ENCODE measurements around the gene SFT2D1. TPM values are rescaled to one million over a fixed set of nuclear protein-coding genes. Genes with fewer than 3 reads are reported as not detected.
A peak's percentile ranks its signal among the peaks of the same experiment; 100 is the strongest.
"Not testable (repeated sequence)": the region's sequence is repeated elsewhere in the genome, so short reads cannot be mapped to it uniquely, and the experiment has no call there.

The SFT2D1 gene
- total and polyA plus RNA-seq, 9 of the 15 experiments (the other 6 are each of a cell fraction or from before 2014, with no cell fraction given), result 54.4 to 140 (median 74.6) TPM

DNA sequence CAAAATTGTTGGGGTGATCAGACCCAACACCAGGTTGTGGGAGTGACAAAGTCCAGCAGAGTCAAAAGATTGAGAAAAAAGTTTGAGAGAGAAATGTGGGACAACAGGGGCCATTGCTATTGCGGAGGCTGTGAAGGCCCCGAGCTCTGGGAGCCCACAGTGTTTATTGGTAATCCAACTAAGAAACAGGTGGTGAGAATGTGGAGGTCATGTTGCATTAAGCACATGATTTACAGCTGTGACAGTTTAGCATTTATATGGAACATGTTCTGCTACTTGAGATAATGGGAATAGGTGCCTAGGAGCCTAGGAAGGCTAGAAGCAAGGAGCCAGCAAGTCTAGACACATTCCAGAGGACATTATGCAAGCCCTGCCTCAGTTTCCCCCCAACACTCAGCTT is 2.6 kb upstream of the SFT2D1 start:
- DNase-seq (ENCODE audit: extremely low read depth in 1 of 4, low spot score in 3 of 4); POLR2A ChIA-PET; ATAC-seq; H3K9me3 ChIP-seq (replicated peaks; ENCODE audit: control insufficient read depth, insufficient read depth, low read depth, low read length); BruUV-seq (replicated peaks); H3K4me2 ChIP-seq (ENCODE audit: insufficient read depth, low read length); CTCF ChIA-PET (ENCODE audit: low intra/inter-chr PET ratio); intact Hi-C loops (cut with micrococcal nuclease); H3K4me3 ChIP-seq; in situ Hi-C loops (cut with MboI); H3K9me1 ChIP-seq (ENCODE audit: control insufficient read depth, insufficient read depth, low read length); H4K20me1 ChIP-seq (replicated peaks; ENCODE audit: control insufficient read depth, insufficient read depth, low read length); H3K27ac ChIP-seq (ENCODE audit: extremely low read depth, low read depth, low read length); H3K9ac ChIP-seq (ENCODE audit: insufficient read depth in 1 of 2, low read depth in 2 of 2, low read length in 2 of 2); H3K36me3 ChIP-seq (ENCODE audit: control insufficient read depth, insufficient read depth, low read length); H2AFZ ChIP-seq (ENCODE audit: low read depth, low read length); H3K27me3 ChIP-seq (ENCODE audit: control insufficient read depth in 2 of 2, insufficient read depth in 2 of 2, low read length in 2 of 2); TF ChIP-seq TEAD4 (CRISPR knock-in tag; IDR thresholded peaks at IDR 0.05; ENCODE audit: borderline replicate concordance): not testable (repeated sequence)
- 48% methylated on average over 2 of the region's 2 CpGs for WGBS (ENCODE audit: insufficient coverage, low coverage, missing lambda C conversion rate)
- TF ChIP-seq ARID1B (IDR thresholded peaks at IDR 0.05) (0 out of 2 replicates have a peak, but pooled peaks have one; percentile 19), CBFA2T3 (IDR thresholded peaks at IDR 0.05) (peak; percentile 62), TCF3 (CRISPR knock-in tag; IDR thresholded peaks at IDR 0.05) (peak; percentile 42), BCOR (IDR thresholded peaks at IDR 0.05) (peak; percentile 42; the same call in 1 of the 2 replicates), SMAD4 (CRISPR knock-in tag; conservative IDR thresholded peaks at IDR 0.05) (peak; percentile 46; the same call in 1 of the 2 replicates), CBFA2T2 (conservative IDR thresholded peaks at IDR 0.05) (0 out of 2 replicates have a peak, but pooled peaks have one; percentile 23), MEIS2 (IDR thresholded peaks at IDR 0.05; ENCODE audit: partially characterized antibody) (peak; percentile 85), ZFX (CRISPR knock-in tag; IDR thresholded peaks at IDR 0.05) (peak; percentile 25; the same call in 1 of the 2 replicates), TEAD4 (IDR thresholded peaks at IDR 0.05; ENCODE audit: low read length) (0 out of 2 replicates have a peak, but pooled peaks have one; percentile 17)
- TF ChIP-seq, protein P1, sequence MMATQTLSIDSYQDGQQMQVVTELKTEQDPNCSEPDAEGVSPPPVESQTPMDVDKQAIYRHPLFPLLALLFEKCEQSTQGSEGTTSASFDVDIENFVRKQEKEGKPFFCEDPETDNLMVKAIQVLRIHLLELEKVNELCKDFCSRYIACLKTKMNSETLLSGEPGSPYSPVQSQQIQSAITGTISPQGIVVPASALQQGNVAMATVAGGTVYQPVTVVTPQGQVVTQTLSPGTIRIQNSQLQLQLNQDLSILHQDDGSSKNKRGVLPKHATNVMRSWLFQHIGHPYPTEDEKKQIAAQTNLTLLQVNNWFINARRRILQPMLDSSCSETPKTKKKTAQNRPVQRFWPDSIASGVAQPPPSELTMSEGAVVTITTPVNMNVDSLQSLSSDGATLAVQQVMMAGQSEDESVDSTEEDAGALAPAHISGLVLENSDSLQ (IDR thresholded peaks at IDR 0.05), result peak; percentile 89
- TF ChIP-seq, protein P2, sequence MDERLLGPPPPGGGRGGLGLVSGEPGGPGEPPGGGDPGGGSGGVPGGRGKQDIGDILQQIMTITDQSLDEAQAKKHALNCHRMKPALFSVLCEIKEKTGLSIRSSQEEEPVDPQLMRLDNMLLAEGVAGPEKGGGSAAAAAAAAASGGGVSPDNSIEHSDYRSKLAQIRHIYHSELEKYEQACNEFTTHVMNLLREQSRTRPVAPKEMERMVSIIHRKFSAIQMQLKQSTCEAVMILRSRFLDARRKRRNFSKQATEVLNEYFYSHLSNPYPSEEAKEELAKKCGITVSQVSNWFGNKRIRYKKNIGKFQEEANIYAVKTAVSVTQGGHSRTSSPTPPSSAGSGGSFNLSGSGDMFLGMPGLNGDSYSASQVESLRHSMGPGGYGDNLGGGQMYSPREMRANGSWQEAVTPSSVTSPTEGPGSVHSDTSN (CRISPR knock-in tag; IDR thresholded peaks at IDR 0.05; ENCODE audit: low read depth), result not testable (repeated sequence)
- TF ChIP-seq, protein P2 (tag; conservative IDR thresholded peaks at IDR 0.05; ENCODE audit: low read depth), result peak; percentile 72
- FAIRE-seq, result peak; percentile 40
- Histone ChIP-seq H3K4me1 (replicated peaks in 1 of 2; ENCODE audit: control insufficient read depth in 2 of 2, insufficient read depth in 2 of 2, low read length in 2 of 2) (peaks cover 10 to 18% of the 10 kb centered on the region in 2 experiments; a peak in 4 of 5 replicates), H3K79me2 (ENCODE audit: control insufficient read depth, insufficient read depth, low read length) (peaks cover 35% of the 10 kb centered on the region)
